Nasal cavity respiratory epithelium epithelial cell of viscerocranial mucosa (primary cell): ENCODE data around the gene CD101. TPM values are rescaled to one million over a fixed set of nuclear protein-coding genes. Genes with fewer than 3 reads are reported as not detected.

ENCODE experiments used
- total RNA-seq: library from RNA; depleted of rRNA; stranded (reverse); fragments of >200 nt; gene quantifications from 2 replicates; pipeline ENCODE4 v1.2.3, GENCODE V29; 2014

Gene CD101
- total RNA-seq: 0.34 and 1.8 TPM in 2 replicates

GRCh38 chr1:117001254-117001927, at the start of gene CD101:
Gene CD101, plus strand, starts transcription at chr1:117001760. Its CDS starts 58 bp downstream, at chr1:117001818.

GRCh38 chr1:117059678-117060440, 58.3 kb downstream of the CD101 start, which contains the start of gene TTF2:
Gene TTF2, plus strand, starts transcription at chr1:117060326. Its CDS starts 21 bp downstream, at chr1:117060347.

Other genes starting within 250 kb of the CD101 start
- not detected in 2 replicates for gene CD2, start 247.3 kb upstream of the CD101 start, total RNA-seq
- 183 and 326 TPM in 2 replicates for gene PTGFRN, start 91.8 kb upstream of the CD101 start, total RNA-seq
- 19.1 and 25.1 TPM in 2 replicates for gene TTF2, start 58.6 kb downstream of the CD101 start, total RNA-seq
- gene TRIM45, start 120.0 kb downstream of the CD101 start, total RNA-seq: 1.0 and 3.8 TPM in 2 replicates
- under 0.01 and 12.9 TPM in 2 replicates for gene VTCN1, start 209.2 kb downstream of the CD101 start, total RNA-seq